Measurements from ENCODE around the gene PDE6B. TPM values are rescaled to one million over a fixed set of nuclear protein-coding genes. Genes with fewer than 3 reads are reported as not detected.

PDE6B gene
- total and polyA plus RNA-seq, 2 experiments from 2014 or later = 3.4 to 5.0 TPM

DNA sequence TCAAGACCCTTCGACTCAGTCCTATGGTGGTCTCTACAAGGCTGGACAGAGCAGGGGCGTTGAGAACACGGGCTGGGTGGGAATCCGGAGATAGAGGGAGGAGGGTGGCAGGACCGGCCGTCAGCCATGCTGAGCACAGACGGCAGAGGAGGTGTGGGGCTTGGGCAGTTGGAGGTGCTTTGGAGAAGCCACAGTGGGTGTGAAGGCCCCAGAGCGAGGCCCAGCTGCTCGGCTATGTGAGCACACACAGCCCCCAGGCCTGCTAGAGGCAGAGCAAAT is 4.2 kb downstream of the PDE6B start (continued):
- TF ChIP-seq, protein P1, sequence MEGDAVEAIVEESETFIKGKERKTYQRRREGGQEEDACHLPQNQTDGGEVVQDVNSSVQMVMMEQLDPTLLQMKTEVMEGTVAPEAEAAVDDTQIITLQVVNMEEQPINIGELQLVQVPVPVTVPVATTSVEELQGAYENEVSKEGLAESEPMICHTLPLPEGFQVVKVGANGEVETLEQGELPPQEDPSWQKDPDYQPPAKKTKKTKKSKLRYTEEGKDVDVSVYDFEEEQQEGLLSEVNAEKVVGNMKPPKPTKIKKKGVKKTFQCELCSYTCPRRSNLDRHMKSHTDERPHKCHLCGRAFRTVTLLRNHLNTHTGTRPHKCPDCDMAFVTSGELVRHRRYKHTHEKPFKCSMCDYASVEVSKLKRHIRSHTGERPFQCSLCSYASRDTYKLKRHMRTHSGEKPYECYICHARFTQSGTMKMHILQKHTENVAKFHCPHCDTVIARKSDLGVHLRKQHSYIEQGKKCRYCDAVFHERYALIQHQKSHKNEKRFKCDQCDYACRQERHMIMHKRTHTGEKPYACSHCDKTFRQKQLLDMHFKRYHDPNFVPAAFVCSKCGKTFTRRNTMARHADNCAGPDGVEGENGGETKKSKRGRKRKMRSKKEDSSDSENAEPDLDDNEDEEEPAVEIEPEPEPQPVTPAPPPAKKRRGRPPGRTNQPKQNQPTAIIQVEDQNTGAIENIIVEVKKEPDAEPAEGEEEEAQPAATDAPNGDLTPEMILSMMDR (conservative IDR thresholded peaks at IDR 0.05; ENCODE audit: low read depth in 2 of 2) = no peak
- TF ChIP-seq, protein P2, sequence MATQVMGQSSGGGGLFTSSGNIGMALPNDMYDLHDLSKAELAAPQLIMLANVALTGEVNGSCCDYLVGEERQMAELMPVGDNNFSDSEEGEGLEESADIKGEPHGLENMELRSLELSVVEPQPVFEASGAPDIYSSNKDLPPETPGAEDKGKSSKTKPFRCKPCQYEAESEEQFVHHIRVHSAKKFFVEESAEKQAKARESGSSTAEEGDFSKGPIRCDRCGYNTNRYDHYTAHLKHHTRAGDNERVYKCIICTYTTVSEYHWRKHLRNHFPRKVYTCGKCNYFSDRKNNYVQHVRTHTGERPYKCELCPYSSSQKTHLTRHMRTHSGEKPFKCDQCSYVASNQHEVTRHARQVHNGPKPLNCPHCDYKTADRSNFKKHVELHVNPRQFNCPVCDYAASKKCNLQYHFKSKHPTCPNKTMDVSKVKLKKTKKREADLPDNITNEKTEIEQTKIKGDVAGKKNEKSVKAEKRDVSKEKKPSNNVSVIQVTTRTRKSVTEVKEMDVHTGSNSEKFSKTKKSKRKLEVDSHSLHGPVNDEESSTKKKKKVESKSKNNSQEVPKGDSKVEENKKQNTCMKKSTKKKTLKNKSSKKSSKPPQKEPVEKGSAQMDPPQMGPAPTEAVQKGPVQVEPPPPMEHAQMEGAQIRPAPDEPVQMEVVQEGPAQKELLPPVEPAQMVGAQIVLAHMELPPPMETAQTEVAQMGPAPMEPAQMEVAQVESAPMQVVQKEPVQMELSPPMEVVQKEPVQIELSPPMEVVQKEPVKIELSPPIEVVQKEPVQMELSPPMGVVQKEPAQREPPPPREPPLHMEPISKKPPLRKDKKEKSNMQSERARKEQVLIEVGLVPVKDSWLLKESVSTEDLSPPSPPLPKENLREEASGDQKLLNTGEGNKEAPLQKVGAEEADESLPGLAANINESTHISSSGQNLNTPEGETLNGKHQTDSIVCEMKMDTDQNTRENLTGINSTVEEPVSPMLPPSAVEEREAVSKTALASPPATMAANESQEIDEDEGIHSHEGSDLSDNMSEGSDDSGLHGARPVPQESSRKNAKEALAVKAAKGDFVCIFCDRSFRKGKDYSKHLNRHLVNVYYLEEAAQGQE (IDR thresholded peaks at IDR 0.05; ENCODE audit: unreplicated experiment) = no peak

DNA sequence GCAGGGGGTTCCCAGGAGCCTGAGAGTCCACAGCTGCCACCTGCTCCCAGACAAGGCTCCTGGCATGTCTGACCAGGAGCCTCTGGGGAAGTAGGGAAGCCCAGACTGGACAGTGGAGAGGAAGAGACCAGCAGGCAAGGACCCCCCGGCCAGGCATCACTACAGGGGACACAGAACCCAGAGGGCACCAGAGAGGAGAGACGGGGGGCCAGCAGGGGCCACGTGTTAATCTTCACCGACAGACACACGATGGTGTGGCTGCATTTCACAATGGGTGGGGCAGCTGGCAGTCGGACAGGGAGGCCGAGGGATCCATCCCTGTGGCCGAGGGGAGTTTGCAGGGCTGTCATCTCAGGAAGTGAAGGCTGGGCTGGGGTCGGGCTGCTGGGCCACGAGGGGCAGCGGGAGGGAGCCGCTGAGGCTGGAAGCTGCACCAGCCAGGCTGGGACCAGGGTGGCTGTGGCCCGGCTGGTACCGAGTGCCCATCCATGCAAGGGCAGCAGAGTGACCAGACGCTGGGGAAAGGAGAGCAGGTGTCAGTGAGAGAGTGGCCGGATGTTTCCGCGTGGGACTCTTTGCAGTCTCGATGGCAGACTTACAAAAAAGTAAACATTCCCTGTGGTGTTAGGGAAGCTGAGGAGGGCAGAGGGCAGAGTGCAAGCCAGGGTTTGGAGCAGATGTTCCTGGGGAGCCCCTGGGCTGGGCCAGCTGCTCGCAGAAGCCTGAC is 4.7 kb downstream of the PDE6B start:
- Histone ChIP-seq H3K4me3 (no peak overlapping the region), H3K4me2 (no peak overlapping the region), H3K4me1 (ENCODE audit: insufficient read depth) (no peaks in the 10 kb centered on the region; the same call in 1 of the 2 replicates), H3K27ac (ENCODE audit: low read depth) (no peak overlapping the region), H3K27me3 (ENCODE audit: insufficient read depth) (no peaks in the 10 kb centered on the region), H3F3A (replicated peaks; ENCODE audit: low read depth) (no peaks in the 10 kb centered on the region), H3K36me3 (ENCODE audit: insufficient read depth) (no peaks in the 10 kb centered on the region), H3K79me2 (replicated peaks; ENCODE audit: insufficient read depth) (no peaks in the 10 kb centered on the region), H4K20me1 (replicated peaks; ENCODE audit: insufficient read depth) (no peaks in the 10 kb centered on the region), H2AFZ (no peak overlapping the region), H3K9me2 (ENCODE audit: insufficient read depth) (no peaks in the 10 kb centered on the region)
- H3K27ac Mint-ChIP-seq = no peak overlapping the region
- peaks cover 8% of the 10 kb centered on the region; the same call in 1 of the 3 replicates for H3K36me3 Mint-ChIP-seq (ENCODE audit: low read depth)
- H3K27me3 Mint-ChIP-seq (ENCODE audit: insufficient read depth, low read depth, poor library complexity) = peaks cover 23% of the 10 kb centered on the region
- ATAC-seq (no peak), DNase-seq (ENCODE audit: low spot score) (no peak)
- H3K4me3 Mint-ChIP-seq = no peak overlapping the region
- H3K4me1 Mint-ChIP-seq = peaks cover 4% of the 10 kb centered on the region; the same call in 2 of the 3 replicates
- H3K9me3 Mint-ChIP-seq = peaks cover 21% of the 10 kb centered on the region
- no peak for TF ChIP-seq ZNF331 (CRISPR knock-in tag; IDR thresholded peaks at IDR 0.05; ENCODE audit: low read depth)
- TF ChIP-seq, protein P1 (conservative IDR thresholded peaks at IDR 0.05; ENCODE audit: low read depth in 2 of 2) = no peak
- no peak for TF ChIP-seq JUNB (IDR thresholded peaks at IDR 0.05; ENCODE audit: unreplicated experiment)
- no peak for TF ChIP-seq EZH2 (IDR thresholded peaks at IDR 0.05; ENCODE audit: low read depth, unreplicated experiment)
- no peak for TF ChIP-seq CREB1 (CRISPR knock-in tag; IDR thresholded peaks at IDR 0.05; ENCODE audit: low read depth)
- TF ChIP-seq POLR2AphosphoS5 (IDR thresholded peaks at IDR 0.05; ENCODE audit: low read depth) = no peak
- no peak for TF ChIP-seq NANOG (IDR thresholded peaks at IDR 0.05; ENCODE audit: borderline replicate concordance)
- TF ChIP-seq EZH2phosphoT487 (IDR thresholded peaks at IDR 0.05; ENCODE audit: unreplicated experiment) = no peak
- TF ChIP-seq, protein P3, sequence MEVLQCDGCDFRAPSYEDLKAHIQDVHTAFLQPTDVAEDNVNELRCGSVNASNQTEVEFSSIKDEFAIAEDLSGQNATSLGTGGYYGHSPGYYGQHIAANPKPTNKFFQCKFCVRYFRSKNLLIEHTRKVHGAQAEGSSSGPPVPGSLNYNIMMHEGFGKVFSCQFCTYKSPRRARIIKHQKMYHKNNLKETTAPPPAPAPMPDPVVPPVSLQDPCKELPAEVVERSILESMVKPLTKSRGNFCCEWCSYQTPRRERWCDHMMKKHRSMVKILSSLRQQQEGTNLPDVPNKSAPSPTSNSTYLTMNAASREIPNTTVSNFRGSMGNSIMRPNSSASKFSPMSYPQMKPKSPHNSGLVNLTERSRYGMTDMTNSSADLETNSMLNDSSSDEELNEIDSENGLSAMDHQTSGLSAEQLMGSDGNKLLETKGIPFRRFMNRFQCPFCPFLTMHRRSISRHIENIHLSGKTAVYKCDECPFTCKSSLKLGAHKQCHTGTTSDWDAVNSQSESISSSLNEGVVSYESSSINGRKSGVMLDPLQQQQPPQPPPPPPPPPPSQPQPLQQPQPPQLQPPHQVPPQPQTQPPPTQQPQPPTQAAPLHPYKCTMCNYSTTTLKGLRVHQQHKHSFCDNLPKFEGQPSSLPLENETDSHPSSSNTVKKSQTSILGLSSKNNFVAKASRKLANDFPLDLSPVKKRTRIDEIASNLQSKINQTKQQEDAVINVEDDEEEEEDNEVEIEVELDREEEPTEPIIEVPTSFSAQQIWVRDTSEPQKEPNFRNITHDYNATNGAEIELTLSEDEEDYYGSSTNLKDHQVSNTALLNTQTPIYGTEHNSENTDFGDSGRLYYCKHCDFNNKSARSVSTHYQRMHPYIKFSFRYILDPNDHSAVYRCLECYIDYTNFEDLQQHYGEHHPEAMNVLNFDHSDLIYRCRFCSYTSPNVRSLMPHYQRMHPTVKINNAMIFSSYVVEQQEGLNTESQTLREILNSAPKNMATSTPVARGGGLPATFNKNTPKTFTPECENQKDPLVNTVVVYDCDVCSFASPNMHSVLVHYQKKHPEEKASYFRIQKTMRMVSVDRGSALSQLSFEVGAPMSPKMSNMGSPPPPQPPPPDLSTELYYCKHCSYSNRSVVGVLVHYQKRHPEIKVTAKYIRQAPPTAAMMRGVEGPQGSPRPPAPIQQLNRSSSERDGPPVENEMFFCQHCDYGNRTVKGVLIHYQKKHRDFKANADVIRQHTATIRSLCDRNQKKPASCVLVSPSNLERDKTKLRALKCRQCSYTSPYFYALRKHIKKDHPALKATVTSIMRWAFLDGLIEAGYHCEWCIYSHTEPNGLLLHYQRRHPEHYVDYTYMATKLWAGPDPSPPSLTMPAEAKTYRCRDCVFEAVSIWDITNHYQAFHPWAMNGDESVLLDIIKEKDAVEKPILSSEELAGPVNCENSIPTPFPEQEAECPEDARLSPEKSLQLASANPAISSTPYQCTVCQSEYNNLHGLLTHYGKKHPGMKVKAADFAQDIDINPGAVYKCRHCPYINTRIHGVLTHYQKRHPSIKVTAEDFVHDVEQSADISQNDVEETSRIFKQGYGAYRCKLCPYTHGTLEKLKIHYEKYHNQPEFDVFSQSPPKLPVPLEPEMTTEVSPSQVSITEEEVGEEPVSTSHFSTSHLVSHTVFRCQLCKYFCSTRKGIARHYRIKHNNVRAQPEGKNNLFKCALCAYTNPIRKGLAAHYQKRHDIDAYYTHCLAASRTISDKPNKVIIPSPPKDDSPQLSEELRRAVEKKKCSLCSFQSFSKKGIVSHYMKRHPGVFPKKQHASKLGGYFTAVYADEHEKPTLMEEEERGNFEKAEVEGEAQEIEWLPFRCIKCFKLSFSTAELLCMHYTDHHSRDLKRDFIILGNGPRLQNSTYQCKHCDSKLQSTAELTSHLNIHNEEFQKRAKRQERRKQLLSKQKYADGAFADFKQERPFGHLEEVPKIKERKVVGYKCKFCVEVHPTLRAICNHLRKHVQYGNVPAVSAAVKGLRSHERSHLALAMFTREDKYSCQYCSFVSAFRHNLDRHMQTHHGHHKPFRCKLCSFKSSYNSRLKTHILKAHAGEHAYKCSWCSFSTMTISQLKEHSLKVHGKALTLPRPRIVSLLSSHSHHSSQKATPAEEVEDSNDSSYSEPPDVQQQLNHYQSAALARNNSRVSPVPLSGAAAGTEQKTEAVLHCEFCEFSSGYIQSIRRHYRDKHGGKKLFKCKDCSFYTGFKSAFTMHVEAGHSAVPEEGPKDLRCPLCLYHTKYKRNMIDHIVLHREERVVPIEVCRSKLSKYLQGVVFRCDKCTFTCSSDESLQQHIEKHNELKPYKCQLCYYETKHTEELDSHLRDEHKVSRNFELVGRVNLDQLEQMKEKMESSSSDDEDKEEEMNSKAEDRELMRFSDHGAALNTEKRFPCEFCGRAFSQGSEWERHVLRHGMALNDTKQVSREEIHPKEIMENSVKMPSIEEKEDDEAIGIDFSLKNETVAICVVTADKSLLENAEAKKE (CRISPR knock-in tag; IDR thresholded peaks at IDR 0.05) = no peak

All from GM23338 (cell line).